ENCODE data around the gene P4HA2.

DNA sequence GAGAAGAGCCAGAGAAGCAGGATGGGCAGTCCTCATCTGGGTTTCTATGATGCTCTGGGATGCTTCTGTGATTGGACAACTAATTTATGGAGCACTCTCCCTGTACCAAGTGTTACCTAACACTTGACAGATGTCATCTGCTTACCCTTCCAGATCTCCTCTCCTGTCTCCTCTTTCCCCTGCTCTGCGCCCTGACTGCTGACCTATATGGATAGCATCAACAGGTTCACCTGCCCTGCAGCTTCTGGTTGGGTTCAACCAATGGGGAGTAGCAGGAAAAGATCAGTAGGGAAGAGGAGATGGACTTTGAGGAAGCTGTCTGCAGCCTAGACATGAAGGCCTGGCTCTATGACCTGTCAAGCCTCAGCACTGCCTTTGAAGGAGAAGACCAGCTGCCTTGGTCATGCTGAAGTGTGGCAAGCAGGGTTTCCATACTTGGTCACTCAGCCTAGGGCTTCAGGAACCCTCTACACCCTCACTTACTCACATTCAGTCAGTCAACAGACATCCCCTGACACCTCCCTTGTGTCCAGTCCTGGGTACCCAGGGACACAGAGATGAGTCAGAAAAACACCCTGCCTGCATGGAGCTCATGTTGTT, 11.3 kb upstream of the P4HA2 start:
- TF ChIP-seq EZH2 (IDR thresholded peaks at IDR 0.05; ENCODE audit: borderline replicate concordance) (no peak), EZH2phosphoT487 (IDR thresholded peaks at IDR 0.05; ENCODE audit: low read depth, severe bottlenecking, unreplicated experiment) (no peak)
- TF ChIP-seq, protein P1, sequence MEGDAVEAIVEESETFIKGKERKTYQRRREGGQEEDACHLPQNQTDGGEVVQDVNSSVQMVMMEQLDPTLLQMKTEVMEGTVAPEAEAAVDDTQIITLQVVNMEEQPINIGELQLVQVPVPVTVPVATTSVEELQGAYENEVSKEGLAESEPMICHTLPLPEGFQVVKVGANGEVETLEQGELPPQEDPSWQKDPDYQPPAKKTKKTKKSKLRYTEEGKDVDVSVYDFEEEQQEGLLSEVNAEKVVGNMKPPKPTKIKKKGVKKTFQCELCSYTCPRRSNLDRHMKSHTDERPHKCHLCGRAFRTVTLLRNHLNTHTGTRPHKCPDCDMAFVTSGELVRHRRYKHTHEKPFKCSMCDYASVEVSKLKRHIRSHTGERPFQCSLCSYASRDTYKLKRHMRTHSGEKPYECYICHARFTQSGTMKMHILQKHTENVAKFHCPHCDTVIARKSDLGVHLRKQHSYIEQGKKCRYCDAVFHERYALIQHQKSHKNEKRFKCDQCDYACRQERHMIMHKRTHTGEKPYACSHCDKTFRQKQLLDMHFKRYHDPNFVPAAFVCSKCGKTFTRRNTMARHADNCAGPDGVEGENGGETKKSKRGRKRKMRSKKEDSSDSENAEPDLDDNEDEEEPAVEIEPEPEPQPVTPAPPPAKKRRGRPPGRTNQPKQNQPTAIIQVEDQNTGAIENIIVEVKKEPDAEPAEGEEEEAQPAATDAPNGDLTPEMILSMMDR (IDR thresholded peaks at IDR 0.05; ENCODE audit: poor library complexity): no peak
